GM23338 (cell line): Measurements from ENCODE around the gene GALNT7. TPM values are rescaled to one million over a fixed set of nuclear protein-coding genes. Genes with fewer than 3 reads are reported as not detected.
"Not testable (repeated sequence)": the region's sequence is repeated elsewhere in the genome, so short reads cannot be mapped to it uniquely, and the experiment has no call there.

Experiments used
- ATAC-seq: fragments of 200-7000 bp; cut with Tn5 transposase; 3 replicates; pipeline ENCODE4 v1.9.1; 2020
- DNase-seq: peaks from one replicate; pipeline ENCODE4 v3.0.0-alpha.2; 2015; ENCODE audit warnings: low spot score
- H2AFZ ChIP-seq: fragments of 200-600 bp; sonication (generic); 2 replicates; pipeline ENCODE4 v1.8.0; 2016; ENCODE audit warnings: antibody characterized with exemption, mild to moderate bottlenecking, moderate library complexity
- H3F3A ChIP-seq: fragments of 200-600 bp; sonication (generic); replicated peaks from 2 replicates; pipeline ENCODE4 v1.8.0; 2017; ENCODE audit warnings: antibody characterized with exemption, mixed run types, low read depth
- H3K27ac ChIP-seq: fragments of 200-600 bp; sonication (generic); 2 replicates; pipeline ENCODE4 v1.6.1; 2016; ENCODE audit warnings: low read depth
- H3K27me3 ChIP-seq: fragments of 200-600 bp; sonication (generic); 2 replicates; pipeline ENCODE4 v1.8.0; 2016; ENCODE audit warnings: mild to moderate bottlenecking, mixed run types, moderate library complexity; ENCODE audit not compliant: insufficient read depth
- H3K36me3 ChIP-seq: fragments of 200-600 bp; sonication (generic); 2 replicates; pipeline ENCODE4 v1.8.0; 2016; ENCODE audit warnings: mild to moderate bottlenecking; ENCODE audit not compliant: insufficient read depth
- H3K4me1 ChIP-seq: fragments of 200-600 bp; sonication (generic); 2 replicates; pipeline ENCODE4 v1.8.0; 2016; ENCODE audit warnings: mild to moderate bottlenecking, moderate library complexity; ENCODE audit not compliant: insufficient read depth
- H3K4me2 ChIP-seq: fragments of 200-600 bp; sonication (generic); 2 replicates; pipeline ENCODE4 v1.7.1; 2017; ENCODE audit warnings: mixed run types
- H3K4me3 ChIP-seq: fragments of 200-600 bp; sonication (generic); 2 replicates; pipeline ENCODE4 v1.6.1; 2016; ENCODE audit warnings: mixed run types
- H3K79me2 ChIP-seq: fragments of 200-600 bp; sonication (generic); replicated peaks from 2 replicates; pipeline ENCODE4 v1.8.0; 2017; ENCODE audit warnings: mild to moderate bottlenecking; ENCODE audit not compliant: insufficient read depth
- H3K9me2 ChIP-seq: fragments of 200-600 bp; sonication (generic); 2 replicates; pipeline ENCODE4 v1.8.0; 2017; ENCODE audit not compliant: insufficient read depth
- H4K20me1 ChIP-seq: fragments of 200-600 bp; sonication (generic); replicated peaks from 2 replicates; pipeline ENCODE4 v1.8.0; 2017; ENCODE audit warnings: mild to moderate bottlenecking; ENCODE audit not compliant: insufficient read depth
- H3K27ac Mint-ChIP-seq: 2 replicates; pipeline ENCODE4 v1.8.0; 2020; ENCODE audit warnings: inconsistent platforms, mild to moderate bottlenecking, moderate library complexity, mixed read lengths
- H3K27me3 Mint-ChIP-seq: 3 replicates; pipeline ENCODE4 v1.8.0; 2022; ENCODE audit warnings: low read depth, mild to moderate bottlenecking, moderate library complexity, mixed read lengths, inconsistent platforms; ENCODE audit not compliant: insufficient read depth, poor library complexity
- H3K36me3 Mint-ChIP-seq: 3 replicates; pipeline ENCODE4 v1.8.0; 2021; ENCODE audit warnings: low read depth, mild to moderate bottlenecking, inconsistent platforms, moderate library complexity, mixed read lengths
- H3K4me1 Mint-ChIP-seq: 3 replicates; pipeline ENCODE4 v1.8.0; 2020; ENCODE audit warnings: mild to moderate bottlenecking, inconsistent platforms, mixed read lengths
- H3K4me3 Mint-ChIP-seq: 3 replicates; pipeline ENCODE4 v1.8.0; 2021; ENCODE audit warnings: moderate library complexity, mild to moderate bottlenecking, inconsistent platforms, mixed read lengths
- H3K9me3 Mint-ChIP-seq: 3 replicates; pipeline ENCODE4 v1.8.0; 2020; ENCODE audit warnings: moderate library complexity, mild to moderate bottlenecking, inconsistent platforms, mixed read lengths
- CREB1 ChIP-seq: fragments of 250-450 bp; sonication (Bioruptor Pico); IDR thresholded peaks from 2 replicates; pipeline ENCODE4 v1.5.0; 2020; ENCODE audit warnings: low read depth, mild to moderate bottlenecking, moderate library complexity
- EZH2phosphoT487 ChIP-seq: fragments of 200-600 bp; sonication (generic); IDR thresholded peaks from one replicate; pipeline ENCODE4 v1.8.1; 2018; ENCODE audit warnings: antibody characterized with exemption; ENCODE audit not compliant: unreplicated experiment
- JUNB ChIP-seq: IDR thresholded peaks from one replicate; pipeline ENCODE4 v1.6.1; 2016; ENCODE audit warnings: antibody characterized with exemption; ENCODE audit not compliant: unreplicated experiment
- NANOG ChIP-seq: IDR thresholded peaks from 2 replicates; pipeline ENCODE4 v1.6.1; 2016; ENCODE audit warnings: antibody characterized with exemption, borderline replicate concordance
- POLR2AphosphoS5 ChIP-seq: IDR thresholded peaks from 2 replicates; pipeline ENCODE4 v1.6.1; 2016; ENCODE audit warnings: antibody characterized with exemption, low read depth
- STAT1 ChIP-seq: IDR thresholded peaks from one replicate; pipeline ENCODE4 v1.6.1; 2016; ENCODE audit warnings: antibody characterized with exemption; ENCODE audit not compliant: unreplicated experiment
- ZNF114 ChIP-seq: fragments of 250-450 bp; sonication (Bioruptor Pico); IDR thresholded peaks from 2 replicates; pipeline ENCODE4 v1.5.0; 2020; ENCODE audit warnings: mild to moderate bottlenecking, moderate library complexity
- ZNF331 ChIP-seq: fragments of 250-450 bp; sonication (Bioruptor Pico); IDR thresholded peaks from 2 replicates; pipeline ENCODE4 v1.5.0; 2020; ENCODE audit warnings: low read depth, mild to moderate bottlenecking, moderate library complexity
- polyA plus RNA-seq: library from polyadenylated mRNA; unstranded; fragments of >200 nt; fragmentation: Nextera tagmentation; extraction: Ambion mirVana; gene quantifications from 2 replicates; pipeline ENCODE4 v1.2.1, GENCODE V29; 2016
- total RNA-seq: library from RNA; depleted of rRNA; stranded (reverse); fragments of >200 nt; shearing (Covaris generic); gene quantifications from 2 replicates; pipeline ENCODE4 v1.2.3, GENCODE V29; 2014
- TF ChIP-seq, protein P1 (sequence below): IDR thresholded peaks from 2 replicates; pipeline ENCODE4 v1.6.1; 2016; ENCODE audit warnings: antibody characterized with exemption
- TF ChIP-seq, protein P2 (sequence below), 2 experiments: fragments of 200-600 bp in 1 of 2; sonication (generic) in 1 of 2; conservative IDR thresholded peaks; 2 replicates each; pipeline versions ENCODE4 v1.5.1 to v1.6.1; 2016 to 2017; ENCODE audit warnings: antibody characterized with exemption in 2 of 2, low read depth in 2 of 2, mild to moderate bottlenecking in 2 of 2, moderate library complexity in 1 of 2
- TF ChIP-seq, protein P3 (sequence below): IDR thresholded peaks from one replicate; pipeline ENCODE4 v1.6.1; 2018; ENCODE audit warnings: antibody characterized with exemption; ENCODE audit not compliant: unreplicated experiment

Gene GALNT7
- total and polyA plus RNA-seq, 2 experiments from 2014 or later = 31.8 to 72.2 TPM

- Mint-ChIP-seq H3K27ac (peak overlapping the region; percentile 56), H3K4me1 (peaks cover 59% of the 10 kb centered on the region), H3K36me3 (peaks cover 27% of the 10 kb centered on the region; the same call in 2 of the 3 replicates)
- not testable (repeated sequence) for H2AFZ ChIP-seq, H3K4me2 ChIP-seq, H3K27me3 Mint-ChIP-seq, ATAC-seq, H3K9me2 ChIP-seq, H3K4me3 Mint-ChIP-seq, DNase-seq, H3K9me3 Mint-ChIP-seq, H3K36me3 ChIP-seq, H3K4me3 ChIP-seq, H4K20me1 ChIP-seq, H3K27me3 ChIP-seq, H3F3A ChIP-seq
- peak overlapping the region; percentile 48; the same call in 1 of the 2 replicates for H3K27ac ChIP-seq
- peaks cover 95% of the 10 kb centered on the region for H3K79me2 ChIP-seq
- peaks cover 42% of the 10 kb centered on the region for H3K4me1 ChIP-seq
Observed at GRCh38 chr4:173219126-173219437, 50.5 kb downstream of the GALNT7 start.

DNA sequence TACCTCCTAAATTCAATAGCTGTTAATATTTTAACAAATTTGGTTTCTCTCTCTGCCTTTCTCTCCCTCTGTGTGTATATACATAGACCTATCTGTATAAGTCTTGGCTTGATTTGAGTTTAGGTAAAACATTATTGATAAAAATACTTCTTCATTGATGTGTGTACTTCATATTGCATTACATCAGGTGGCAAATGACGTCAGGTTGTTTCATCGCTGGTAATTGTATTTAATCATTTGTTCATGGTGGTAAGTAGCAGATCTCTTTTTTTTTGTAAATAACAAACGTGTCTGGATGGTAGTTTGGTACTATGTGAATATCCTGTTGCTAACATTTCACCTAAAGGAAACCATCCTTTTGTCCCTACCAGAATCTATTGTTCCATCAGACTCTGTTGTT is 55.1 kb downstream of the GALNT7 start:
- peaks cover 6% of the 10 kb centered on the region; the same call in 2 of the 3 replicates for H3K9me3 Mint-ChIP-seq
- ATAC-seq (no peak), DNase-seq (no peak)
- Histone ChIP-seq H4K20me1 (no peaks in the 10 kb centered on the region), H2AFZ (no peak overlapping the region), H3K79me2 (peaks cover 93% of the 10 kb centered on the region), H3K9me2 (no peaks in the 10 kb centered on the region), H3K4me2 (no peak overlapping the region), H3K27ac (no peak overlapping the region), H3K27me3 (no peaks in the 10 kb centered on the region), H3K4me3 (no peak overlapping the region), H3K4me1 (peaks cover 47% of the 10 kb centered on the region), H3F3A (no peaks in the 10 kb centered on the region), H3K36me3 (no peaks in the 10 kb centered on the region)
- peaks cover 37% of the 10 kb centered on the region; the same call in 2 of the 3 replicates for H3K36me3 Mint-ChIP-seq
- H3K27me3 Mint-ChIP-seq = peaks cover 4% of the 10 kb centered on the region
- peaks cover 61% of the 10 kb centered on the region for H3K4me1 Mint-ChIP-seq
- H3K4me3 Mint-ChIP-seq = no peak overlapping the region
- H3K27ac Mint-ChIP-seq = no peak overlapping the region
- TF ChIP-seq, protein P1, sequence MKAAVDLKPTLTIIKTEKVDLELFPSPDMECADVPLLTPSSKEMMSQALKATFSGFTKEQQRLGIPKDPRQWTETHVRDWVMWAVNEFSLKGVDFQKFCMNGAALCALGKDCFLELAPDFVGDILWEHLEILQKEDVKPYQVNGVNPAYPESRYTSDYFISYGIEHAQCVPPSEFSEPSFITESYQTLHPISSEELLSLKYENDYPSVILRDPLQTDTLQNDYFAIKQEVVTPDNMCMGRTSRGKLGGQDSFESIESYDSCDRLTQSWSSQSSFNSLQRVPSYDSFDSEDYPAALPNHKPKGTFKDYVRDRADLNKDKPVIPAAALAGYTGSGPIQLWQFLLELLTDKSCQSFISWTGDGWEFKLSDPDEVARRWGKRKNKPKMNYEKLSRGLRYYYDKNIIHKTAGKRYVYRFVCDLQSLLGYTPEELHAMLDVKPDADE = no peak
- TF ChIP-seq NANOG (no peak), CREB1 (no peak), POLR2AphosphoS5 (no peak), ZNF331 (CRISPR knock-in tag) (no peak), JUNB (no peak), ZNF114 (CRISPR knock-in tag) (no peak), STAT1 (no peak), EZH2phosphoT487 (no peak)
- TF ChIP-seq, protein P2, sequence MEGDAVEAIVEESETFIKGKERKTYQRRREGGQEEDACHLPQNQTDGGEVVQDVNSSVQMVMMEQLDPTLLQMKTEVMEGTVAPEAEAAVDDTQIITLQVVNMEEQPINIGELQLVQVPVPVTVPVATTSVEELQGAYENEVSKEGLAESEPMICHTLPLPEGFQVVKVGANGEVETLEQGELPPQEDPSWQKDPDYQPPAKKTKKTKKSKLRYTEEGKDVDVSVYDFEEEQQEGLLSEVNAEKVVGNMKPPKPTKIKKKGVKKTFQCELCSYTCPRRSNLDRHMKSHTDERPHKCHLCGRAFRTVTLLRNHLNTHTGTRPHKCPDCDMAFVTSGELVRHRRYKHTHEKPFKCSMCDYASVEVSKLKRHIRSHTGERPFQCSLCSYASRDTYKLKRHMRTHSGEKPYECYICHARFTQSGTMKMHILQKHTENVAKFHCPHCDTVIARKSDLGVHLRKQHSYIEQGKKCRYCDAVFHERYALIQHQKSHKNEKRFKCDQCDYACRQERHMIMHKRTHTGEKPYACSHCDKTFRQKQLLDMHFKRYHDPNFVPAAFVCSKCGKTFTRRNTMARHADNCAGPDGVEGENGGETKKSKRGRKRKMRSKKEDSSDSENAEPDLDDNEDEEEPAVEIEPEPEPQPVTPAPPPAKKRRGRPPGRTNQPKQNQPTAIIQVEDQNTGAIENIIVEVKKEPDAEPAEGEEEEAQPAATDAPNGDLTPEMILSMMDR (conservative IDR thresholded peaks at IDR 0.05; ENCODE audit: low read depth in 2 of 2) = no peak
- TF ChIP-seq, protein P3, sequence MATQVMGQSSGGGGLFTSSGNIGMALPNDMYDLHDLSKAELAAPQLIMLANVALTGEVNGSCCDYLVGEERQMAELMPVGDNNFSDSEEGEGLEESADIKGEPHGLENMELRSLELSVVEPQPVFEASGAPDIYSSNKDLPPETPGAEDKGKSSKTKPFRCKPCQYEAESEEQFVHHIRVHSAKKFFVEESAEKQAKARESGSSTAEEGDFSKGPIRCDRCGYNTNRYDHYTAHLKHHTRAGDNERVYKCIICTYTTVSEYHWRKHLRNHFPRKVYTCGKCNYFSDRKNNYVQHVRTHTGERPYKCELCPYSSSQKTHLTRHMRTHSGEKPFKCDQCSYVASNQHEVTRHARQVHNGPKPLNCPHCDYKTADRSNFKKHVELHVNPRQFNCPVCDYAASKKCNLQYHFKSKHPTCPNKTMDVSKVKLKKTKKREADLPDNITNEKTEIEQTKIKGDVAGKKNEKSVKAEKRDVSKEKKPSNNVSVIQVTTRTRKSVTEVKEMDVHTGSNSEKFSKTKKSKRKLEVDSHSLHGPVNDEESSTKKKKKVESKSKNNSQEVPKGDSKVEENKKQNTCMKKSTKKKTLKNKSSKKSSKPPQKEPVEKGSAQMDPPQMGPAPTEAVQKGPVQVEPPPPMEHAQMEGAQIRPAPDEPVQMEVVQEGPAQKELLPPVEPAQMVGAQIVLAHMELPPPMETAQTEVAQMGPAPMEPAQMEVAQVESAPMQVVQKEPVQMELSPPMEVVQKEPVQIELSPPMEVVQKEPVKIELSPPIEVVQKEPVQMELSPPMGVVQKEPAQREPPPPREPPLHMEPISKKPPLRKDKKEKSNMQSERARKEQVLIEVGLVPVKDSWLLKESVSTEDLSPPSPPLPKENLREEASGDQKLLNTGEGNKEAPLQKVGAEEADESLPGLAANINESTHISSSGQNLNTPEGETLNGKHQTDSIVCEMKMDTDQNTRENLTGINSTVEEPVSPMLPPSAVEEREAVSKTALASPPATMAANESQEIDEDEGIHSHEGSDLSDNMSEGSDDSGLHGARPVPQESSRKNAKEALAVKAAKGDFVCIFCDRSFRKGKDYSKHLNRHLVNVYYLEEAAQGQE = no peak
